ENCODE measurements around the gene TMEM138.

DNA sequence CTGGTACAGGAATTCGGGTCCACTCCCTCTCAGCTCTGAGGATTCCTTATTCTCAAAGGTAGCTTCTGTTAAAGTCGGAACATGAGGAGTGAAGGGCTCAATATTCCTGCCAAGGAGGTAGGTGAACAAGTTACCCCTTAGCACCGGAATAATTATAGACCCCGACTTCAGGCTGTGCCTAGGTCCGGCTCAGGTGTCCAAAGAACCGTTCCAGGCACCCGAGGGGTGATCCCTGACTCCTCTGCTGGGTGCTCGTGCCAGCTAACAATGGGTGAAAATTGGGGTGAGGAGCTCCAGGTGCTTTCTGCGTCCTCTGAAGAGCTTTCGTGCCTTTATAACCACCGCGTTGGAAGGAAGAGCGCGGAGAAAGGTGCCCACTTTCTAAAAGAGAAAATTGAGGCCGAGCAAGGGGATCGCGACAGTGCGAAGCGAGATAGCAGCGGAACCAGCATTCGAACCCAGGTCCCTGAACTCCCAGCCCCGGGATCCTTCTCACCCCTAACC, 885 bp upstream of the TMEM138 start:
- TF ChIP-seq, protein P1, sequence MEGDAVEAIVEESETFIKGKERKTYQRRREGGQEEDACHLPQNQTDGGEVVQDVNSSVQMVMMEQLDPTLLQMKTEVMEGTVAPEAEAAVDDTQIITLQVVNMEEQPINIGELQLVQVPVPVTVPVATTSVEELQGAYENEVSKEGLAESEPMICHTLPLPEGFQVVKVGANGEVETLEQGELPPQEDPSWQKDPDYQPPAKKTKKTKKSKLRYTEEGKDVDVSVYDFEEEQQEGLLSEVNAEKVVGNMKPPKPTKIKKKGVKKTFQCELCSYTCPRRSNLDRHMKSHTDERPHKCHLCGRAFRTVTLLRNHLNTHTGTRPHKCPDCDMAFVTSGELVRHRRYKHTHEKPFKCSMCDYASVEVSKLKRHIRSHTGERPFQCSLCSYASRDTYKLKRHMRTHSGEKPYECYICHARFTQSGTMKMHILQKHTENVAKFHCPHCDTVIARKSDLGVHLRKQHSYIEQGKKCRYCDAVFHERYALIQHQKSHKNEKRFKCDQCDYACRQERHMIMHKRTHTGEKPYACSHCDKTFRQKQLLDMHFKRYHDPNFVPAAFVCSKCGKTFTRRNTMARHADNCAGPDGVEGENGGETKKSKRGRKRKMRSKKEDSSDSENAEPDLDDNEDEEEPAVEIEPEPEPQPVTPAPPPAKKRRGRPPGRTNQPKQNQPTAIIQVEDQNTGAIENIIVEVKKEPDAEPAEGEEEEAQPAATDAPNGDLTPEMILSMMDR (IDR thresholded peaks at IDR 0.05) = no peak
- TF ChIP-seq POLR2A (IDR thresholded peaks at IDR 0.05) = no peak

Data from body of pancreas (tissue), 4 donors.